Islet precursor cell (in vitro differentiated cells): ENCODE data around the gene MAN1C1.

ENCODE experiments used
- DNase-seq: peaks from one replicate; pipeline ENCODE4 v3.0.0-alpha.2; 2018

Gene MAN1C1

GRCh38 chr1:25790472-25790871 lies 173.9 kb downstream of the MAN1C1 start:
- no peak for DNase-seq

GRCh38 chr1:25792115-25792514 lies 175.5 kb downstream of the MAN1C1 start:
- DNase-seq, result no peak

GRCh38 chr1:25793585-25794170 lies 177.1 kb downstream of the MAN1C1 start:
- DNase-seq, result no peak

- no peak for DNase-seq
Observed at GRCh38 chr1:25794325-25794724, 177.7 kb downstream of the MAN1C1 start.

- no peak for DNase-seq
Observed at GRCh38 chr1:25795211-25795610, 178.6 kb downstream of the MAN1C1 start.

GRCh38 chr1:25795946-25796810 lies 179.6 kb downstream of the MAN1C1 start:
- DNase-seq, result no peak

- peak; percentile 91 for DNase-seq
Observed at GRCh38 chr1:25796811-25797458, 180.3 kb downstream of the MAN1C1 start.

GRCh38 chr1:25797939-25798338 lies 181.3 kb downstream of the MAN1C1 start:
- DNase-seq, result peak; percentile 78

- no peak for DNase-seq
Observed at GRCh38 chr1:25798666-25799351, 182.2 kb downstream of the MAN1C1 start.

GRCh38 chr1:25799352-25799934 lies 182.9 kb downstream of the MAN1C1 start:
- DNase-seq, result no peak

GRCh38 chr1:25799935-25800702 lies 183.5 kb downstream of the MAN1C1 start, which contains the start of gene SELENON:
SELENON (plus strand) TSS chr1:25800193; CDS start chr1:25800231, 38 bp downstream.
- peak; percentile 88 for DNase-seq

- peak; percentile 67 for DNase-seq
Observed at GRCh38 chr1:25800703-25801377, 184.2 kb downstream of the MAN1C1 start.

- no peak for DNase-seq
Observed at GRCh38 chr1:25802915-25803314, 186.3 kb downstream of the MAN1C1 start.

- DNase-seq, result no peak
Observed at GRCh38 chr1:25803368-25803767, 186.8 kb downstream of the MAN1C1 start.

- DNase-seq, result no peak
Observed at GRCh38 chr1:25804244-25804963, 187.8 kb downstream of the MAN1C1 start.

GRCh38 chr1:25804964-25805862 lies 188.6 kb downstream of the MAN1C1 start:
- DNase-seq, result no peak

GRCh38 chr1:25805863-25806225 lies 189.3 kb downstream of the MAN1C1 start:
- DNase-seq, result no peak

GRCh38 chr1:25806418-25806817 lies 189.8 kb downstream of the MAN1C1 start:
- DNase-seq, result no peak
